GM21526 (cell line): ENCODE data around the gene TLL2.

ENCODE experiments used
- ATAC-seq: cut with Tn5 transposase; IDR thresholded peaks from one replicate; pipeline ENCODE4 v1.9.1; 2021; ENCODE audit warnings: moderate library complexity; ENCODE audit not compliant: unreplicated experiment, low FRiP score

Gene TLL2

GRCh38 chr10:96401036-96401435 lies 112.7 kb downstream of the TLL2 start:
- no peak for ATAC-seq

GRCh38 chr10:96400465-96400864 lies 113.3 kb downstream of the TLL2 start:
- ATAC-seq, result no peak

DNA sequence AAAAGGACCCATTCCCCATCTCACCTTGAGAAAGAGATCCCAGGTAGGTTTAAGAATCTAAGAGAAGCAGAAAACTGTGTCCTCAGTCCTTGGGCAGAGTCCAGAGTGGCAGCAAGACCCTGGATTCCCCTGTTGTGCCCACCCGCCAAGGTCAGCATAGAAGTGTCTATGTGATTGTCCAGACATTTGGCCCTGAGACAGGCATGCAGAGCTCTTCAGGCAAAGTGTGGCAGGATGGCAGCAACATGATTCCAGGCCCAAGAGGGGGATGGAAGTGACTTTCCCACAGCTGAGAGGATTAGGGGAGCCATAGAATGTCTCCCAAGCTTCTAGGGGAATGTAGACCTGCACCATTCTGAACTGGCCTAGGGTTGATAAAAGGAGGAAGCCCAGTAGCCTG lies 115.8 kb downstream of the TLL2 start:
- ATAC-seq, result no peak

DNA sequence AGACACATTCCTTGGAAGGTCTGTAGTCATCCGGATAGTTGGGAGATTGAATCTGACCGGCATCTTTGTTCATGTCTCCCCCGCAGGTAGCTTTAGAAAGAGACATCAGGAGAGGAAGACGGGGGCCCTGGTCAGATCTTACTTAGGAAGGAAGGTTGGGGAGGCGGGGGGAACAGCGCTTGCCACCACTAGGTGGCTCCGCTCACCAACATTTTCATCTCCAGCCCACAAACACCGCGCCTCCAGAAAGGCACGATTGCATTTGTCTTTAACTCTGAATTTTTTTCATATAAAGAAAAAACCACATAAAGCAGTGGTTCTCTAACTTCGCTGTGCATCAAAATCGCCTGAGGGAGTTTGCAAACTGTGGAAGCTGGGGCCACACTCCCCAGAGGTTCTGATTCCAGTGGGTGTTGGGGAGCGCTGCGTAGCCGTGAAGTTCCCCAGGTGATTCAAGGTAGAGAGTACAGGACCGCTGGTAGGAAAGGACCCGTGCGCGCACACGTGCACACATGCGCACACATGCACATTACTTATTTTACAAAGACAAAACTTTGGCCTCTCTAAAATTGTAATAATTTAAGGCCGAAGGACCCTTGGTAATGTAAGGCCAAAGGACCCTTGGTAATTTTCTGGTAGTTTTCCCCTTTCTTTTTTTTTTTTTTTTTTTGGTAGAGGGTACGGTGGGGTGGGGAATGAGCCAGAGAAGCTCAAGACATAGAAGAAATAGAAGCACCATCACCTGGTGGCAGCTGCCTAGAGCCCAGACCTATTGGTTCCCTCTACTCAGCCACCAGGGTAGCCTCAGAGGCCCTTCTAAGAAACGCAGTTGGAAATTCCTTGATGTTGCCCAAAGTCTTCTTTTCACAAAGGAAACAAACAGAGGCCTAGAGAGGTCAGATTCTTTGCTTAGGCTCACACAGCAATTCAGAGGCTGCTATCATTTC lies 117.5 kb downstream of the TLL2 start:
- ATAC-seq, result no peak

DNA sequence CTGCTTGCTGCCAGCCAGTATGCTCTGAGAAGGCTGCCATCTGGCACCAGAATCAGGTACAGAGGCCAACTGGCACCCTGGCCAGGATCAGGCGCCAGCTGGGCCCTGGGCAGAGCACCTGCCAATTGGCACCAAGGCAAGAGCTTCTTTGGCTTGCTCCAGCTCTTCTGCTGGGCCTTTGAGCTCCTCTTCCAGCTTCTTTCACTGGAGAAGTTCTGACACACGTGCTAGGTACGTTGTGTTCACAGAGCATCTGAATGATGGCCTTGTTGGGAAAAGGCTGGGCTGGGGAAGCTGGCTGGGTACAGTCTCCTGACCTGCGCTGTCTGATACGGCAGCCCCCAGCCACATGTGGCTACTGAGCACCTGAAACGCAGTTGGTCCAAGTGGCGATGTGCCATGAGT lies 123.3 kb downstream of the TLL2 start:
- ATAC-seq, result no peak

GRCh38 chr10:96389785-96390184 lies 123.9 kb downstream of the TLL2 start:
- ATAC-seq, result no peak

GRCh38 chr10:96387601-96388000 lies 126.1 kb downstream of the TLL2 start:
- ATAC-seq, result no peak

DNA sequence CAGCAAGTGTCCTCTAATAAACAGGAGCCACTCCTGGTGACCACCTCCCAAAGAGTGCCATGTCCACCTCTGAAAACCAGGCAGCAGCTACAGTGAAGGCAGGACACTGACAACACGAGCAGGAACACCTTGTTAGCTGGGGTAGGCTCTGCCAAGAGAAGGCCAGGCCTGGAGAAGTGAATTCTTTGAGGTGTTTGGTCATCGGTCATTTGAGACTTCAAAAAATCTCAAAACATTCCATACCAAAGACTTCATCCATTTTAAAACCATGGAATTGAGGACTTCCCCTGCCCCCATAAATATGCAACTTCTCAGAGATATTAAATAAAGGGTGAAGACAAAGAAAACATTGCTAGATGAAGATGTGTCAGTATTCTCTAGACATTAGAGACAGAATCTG lies 126.6 kb downstream of the TLL2 start:
- ATAC-seq, result no peak

- ATAC-seq, result no peak
Measured at GRCh38 chr10:96384506-96384905, 129.2 kb downstream of the TLL2 start.

DNA sequence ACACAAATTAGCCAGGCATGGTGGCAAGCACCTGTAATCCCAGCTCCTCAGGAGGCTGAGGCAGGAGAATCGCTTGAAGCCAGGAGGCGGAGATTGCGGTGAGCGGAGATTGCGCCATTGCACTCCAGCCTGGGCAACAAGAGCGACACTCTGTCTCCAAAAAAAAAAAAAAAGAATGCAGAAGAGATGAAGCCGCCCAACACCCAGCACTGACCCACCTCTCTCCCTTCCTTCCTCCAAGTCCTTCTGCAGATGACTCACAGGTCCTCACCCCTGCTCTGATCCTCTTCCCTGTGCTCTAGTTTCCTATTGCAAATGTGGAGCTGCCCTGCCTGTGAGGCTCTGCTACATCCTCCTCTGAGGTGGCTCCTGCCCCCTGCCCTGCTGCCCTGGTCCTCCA lies 132.9 kb downstream of the TLL2 start:
- ATAC-seq, result no peak

GRCh38 chr10:96379758-96380157 lies 134.0 kb downstream of the TLL2 start:
- ATAC-seq, result no peak

DNA sequence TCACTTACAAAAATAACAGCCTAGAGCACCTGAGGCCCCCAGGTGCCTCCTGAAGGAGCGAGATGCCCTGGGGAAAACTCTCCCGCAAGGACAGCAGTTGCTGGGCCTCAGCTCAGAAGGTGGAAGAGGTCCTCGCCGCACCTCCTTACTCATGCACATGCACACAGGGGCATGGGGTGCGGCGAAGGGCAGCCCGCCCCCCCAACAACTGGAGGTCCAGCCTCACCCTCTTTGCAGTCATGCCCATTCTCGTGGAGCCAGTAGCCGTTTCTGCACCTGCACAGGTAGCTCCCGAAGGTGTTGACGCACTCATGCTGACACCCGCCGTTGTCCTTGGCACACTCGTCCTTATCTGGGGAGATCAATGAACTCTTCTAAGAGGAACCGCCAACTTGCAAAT lies 135.0 kb downstream of the TLL2 start:
- ATAC-seq, result no peak

GRCh38 chr10:96377816-96378294 lies 135.9 kb downstream of the TLL2 start:
- no peak for ATAC-seq

- ATAC-seq, result no peak
Measured at GRCh38 chr10:96376483-96376882, 137.2 kb downstream of the TLL2 start.

GRCh38 chr10:96374985-96375830 lies 138.5 kb downstream of the TLL2 start:
- ATAC-seq, result peak; percentile 59

- no peak for ATAC-seq
Measured at GRCh38 chr10:96374639-96374984, 139.1 kb downstream of the TLL2 start.

GRCh38 chr10:96374004-96374403 lies 139.7 kb downstream of the TLL2 start:
- no peak for ATAC-seq

DNA sequence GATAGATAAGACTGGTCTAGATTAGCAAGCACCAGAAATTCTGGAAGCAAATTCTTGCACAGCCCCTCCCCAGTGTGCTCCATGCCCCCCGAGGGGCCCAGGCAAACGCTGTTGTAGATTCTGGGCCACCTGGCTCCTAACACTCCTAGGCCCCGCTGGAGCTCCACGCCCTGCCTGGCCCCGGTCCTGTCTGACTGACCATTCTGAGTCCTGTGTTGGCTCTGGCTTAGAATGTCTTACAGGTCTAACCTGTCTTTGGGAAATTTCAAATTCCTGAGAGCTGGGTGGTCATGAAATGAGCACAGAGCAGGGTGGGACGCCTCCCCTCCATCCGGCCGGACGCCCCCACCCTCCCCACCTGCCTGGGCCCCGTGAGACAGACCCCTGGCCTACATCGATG lies 142.4 kb downstream of the TLL2 start:
- ATAC-seq, result no peak

DNA sequence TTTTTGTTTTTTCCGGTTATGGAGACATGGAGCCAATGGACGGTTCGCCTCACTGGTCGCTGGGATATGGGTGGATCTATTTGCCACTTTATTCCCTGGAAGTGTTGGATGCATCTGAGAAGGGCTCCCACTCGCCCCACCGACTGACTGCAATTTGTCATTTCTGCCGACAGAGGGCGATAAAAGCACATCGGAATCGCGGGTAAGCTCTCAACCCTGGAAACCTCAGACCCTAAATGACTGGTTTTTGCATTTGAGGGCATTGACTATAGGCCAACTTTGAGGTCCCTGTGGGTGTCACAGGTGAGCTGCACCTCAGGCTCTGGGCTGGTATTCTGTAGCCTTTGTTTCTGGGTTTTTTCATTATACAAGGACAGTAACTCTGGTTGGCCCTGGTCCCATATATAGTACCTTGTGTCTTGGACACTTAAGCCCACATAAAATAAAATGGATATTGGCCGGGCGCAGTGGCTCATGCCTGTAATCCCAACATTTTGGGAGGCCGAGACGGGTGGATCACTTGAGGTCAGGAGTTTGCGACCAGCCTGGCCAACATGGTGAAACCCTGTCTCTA lies 143.1 kb downstream of the TLL2 start:
- no peak for ATAC-seq

GRCh38 chr10:96369890-96370583 lies 143.7 kb downstream of the TLL2 start:
- ATAC-seq, result no peak

- ATAC-seq, result no peak
Measured at GRCh38 chr10:96368971-96369370, 144.8 kb downstream of the TLL2 start.
